OCI-LY1 (cell line): Measurements from ENCODE around the gene UMODL1.

ENCODE experiments used
- H2AFZ ChIP-seq: fragments of 200-600 bp; sonication (generic), shearing (Covaris generic); 2 replicates; pipeline ENCODE4 v1.6.0; 2014; ENCODE audit warnings: antibody characterized with exemption, mild to moderate bottlenecking, low read length
- H3F3A ChIP-seq: fragments of 200-600 bp; sonication (generic), shearing (Covaris generic); 2 replicates; pipeline ENCODE4 v1.6.0; 2014; ENCODE audit warnings: mild to moderate bottlenecking, antibody characterized with exemption, low read length, moderate library complexity; ENCODE audit not compliant: insufficient read depth
- H3K27ac ChIP-seq: fragments of 200-600 bp; sonication (generic); 2 replicates; pipeline ENCODE4 v1.5.1; 2014; ENCODE audit warnings: low read length, mixed run types, mild to moderate bottlenecking, low read depth; ENCODE audit not compliant: poor library complexity, severe bottlenecking
- H3K27me3 ChIP-seq: fragments of 200-600 bp; sonication (generic); 2 replicates; pipeline ENCODE4 v1.6.0; 2014; ENCODE audit warnings: antibody characterized with exemption, mild to moderate bottlenecking, low read length, moderate library complexity; ENCODE audit not compliant: insufficient read depth
- H3K36me3 ChIP-seq: fragments of 200-600 bp; sonication (generic); 2 replicates; pipeline ENCODE4 v1.6.1; 2014; ENCODE audit warnings: mild to moderate bottlenecking, antibody characterized with exemption, low read length, moderate library complexity, mixed read lengths; ENCODE audit not compliant: insufficient read depth
- H3K4me1 ChIP-seq: fragments of 200-600 bp; sonication (generic); 2 replicates; pipeline ENCODE4 v1.5.1; 2014; ENCODE audit warnings: mild to moderate bottlenecking, low read length, moderate library complexity; ENCODE audit not compliant: insufficient read depth, severe bottlenecking
- H3K4me2 ChIP-seq: fragments of 200-600 bp; sonication (generic), shearing (Covaris generic); 2 replicates; pipeline ENCODE4 v1.6.1; 2014; ENCODE audit warnings: low read length
- H3K4me3 ChIP-seq: fragments of 200-600 bp; sonication (generic); 2 replicates; pipeline ENCODE4 v1.5.1; 2014; ENCODE audit warnings: low read length, low read depth, mild to moderate bottlenecking, mixed read lengths; ENCODE audit not compliant: poor library complexity, severe bottlenecking
- H3K79me2 ChIP-seq: fragments of 200-600 bp; shearing (Covaris generic); 2 replicates; pipeline ENCODE4 v1.6.1; 2016; ENCODE audit warnings: mixed run types, low read length, mixed read lengths; ENCODE audit not compliant: insufficient read depth
- H3K9ac ChIP-seq: fragments of 200-600 bp; sonication (generic), shearing (Covaris generic); 2 replicates; pipeline ENCODE4 v1.6.1; 2014; ENCODE audit warnings: mild to moderate bottlenecking, low read length, mixed read lengths
- H3K9me2 ChIP-seq: fragments of 200-600 bp; sonication (generic), shearing (Covaris generic); 2 replicates; pipeline ENCODE4 v1.6.1; 2014; ENCODE audit warnings: low read depth, mild to moderate bottlenecking, low read length, mixed read lengths
- H3K9me3 ChIP-seq: fragments of 200-600 bp; shearing (Covaris generic); 2 replicates; pipeline ENCODE4 v1.6.1; 2014; ENCODE audit warnings: low read length, mixed read lengths
- H4K20me1 ChIP-seq: fragments of 200-600 bp; sonication (generic), shearing (Covaris generic); 2 replicates; pipeline ENCODE4 v1.6.0; 2016; ENCODE audit warnings: mild to moderate bottlenecking, low read length; ENCODE audit not compliant: insufficient read depth
- EZH2 ChIP-seq: fragments of 200-600 bp; sonication (generic), shearing (Covaris generic); IDR thresholded peaks from 2 replicates; pipeline ENCODE4 v1.8.0; 2017; ENCODE audit warnings: borderline replicate concordance, mixed run types, mild to moderate bottlenecking, antibody characterized with exemption, low read length, moderate library complexity, mixed read lengths
- TF ChIP-seq, protein P1 (sequence below): fragments of 200-600 bp; sonication (generic), shearing (Covaris generic); IDR thresholded peaks from 2 replicates; pipeline ENCODE4 v1.5.1; 2017; ENCODE audit warnings: mild to moderate bottlenecking, antibody characterized with exemption, low read length, moderate library complexity, mixed read lengths

Gene UMODL1

GRCh38 chr21:42096566-42096965 lies 25.4 kb downstream of the UMODL1 start:
- H3K27ac ChIP-seq: no peak overlapping the region
- no peaks in the 10 kb centered on the region for H3K79me2 ChIP-seq
- no peaks in the 10 kb centered on the region for H3K9me2 ChIP-seq
- TF ChIP-seq, protein P1, sequence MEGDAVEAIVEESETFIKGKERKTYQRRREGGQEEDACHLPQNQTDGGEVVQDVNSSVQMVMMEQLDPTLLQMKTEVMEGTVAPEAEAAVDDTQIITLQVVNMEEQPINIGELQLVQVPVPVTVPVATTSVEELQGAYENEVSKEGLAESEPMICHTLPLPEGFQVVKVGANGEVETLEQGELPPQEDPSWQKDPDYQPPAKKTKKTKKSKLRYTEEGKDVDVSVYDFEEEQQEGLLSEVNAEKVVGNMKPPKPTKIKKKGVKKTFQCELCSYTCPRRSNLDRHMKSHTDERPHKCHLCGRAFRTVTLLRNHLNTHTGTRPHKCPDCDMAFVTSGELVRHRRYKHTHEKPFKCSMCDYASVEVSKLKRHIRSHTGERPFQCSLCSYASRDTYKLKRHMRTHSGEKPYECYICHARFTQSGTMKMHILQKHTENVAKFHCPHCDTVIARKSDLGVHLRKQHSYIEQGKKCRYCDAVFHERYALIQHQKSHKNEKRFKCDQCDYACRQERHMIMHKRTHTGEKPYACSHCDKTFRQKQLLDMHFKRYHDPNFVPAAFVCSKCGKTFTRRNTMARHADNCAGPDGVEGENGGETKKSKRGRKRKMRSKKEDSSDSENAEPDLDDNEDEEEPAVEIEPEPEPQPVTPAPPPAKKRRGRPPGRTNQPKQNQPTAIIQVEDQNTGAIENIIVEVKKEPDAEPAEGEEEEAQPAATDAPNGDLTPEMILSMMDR: no peak
- TF ChIP-seq EZH2: no peak
- peaks cover 11% of the 10 kb centered on the region for H3K4me1 ChIP-seq
- no peak overlapping the region for H3K4me3 ChIP-seq
- peaks cover 12% of the 10 kb centered on the region; the same call in 1 of the 2 replicates for H3K27me3 ChIP-seq
- no peaks in the 10 kb centered on the region for H4K20me1 ChIP-seq
- no peaks in the 10 kb centered on the region for H3F3A ChIP-seq
- no peak overlapping the region for H3K9ac ChIP-seq
- no peaks in the 10 kb centered on the region for H3K9me3 ChIP-seq
- H2AFZ ChIP-seq: no peak overlapping the region
- H3K4me2 ChIP-seq: no peak overlapping the region
- H3K36me3 ChIP-seq: no peaks in the 10 kb centered on the region; the same call in 1 of the 2 replicates

DNA sequence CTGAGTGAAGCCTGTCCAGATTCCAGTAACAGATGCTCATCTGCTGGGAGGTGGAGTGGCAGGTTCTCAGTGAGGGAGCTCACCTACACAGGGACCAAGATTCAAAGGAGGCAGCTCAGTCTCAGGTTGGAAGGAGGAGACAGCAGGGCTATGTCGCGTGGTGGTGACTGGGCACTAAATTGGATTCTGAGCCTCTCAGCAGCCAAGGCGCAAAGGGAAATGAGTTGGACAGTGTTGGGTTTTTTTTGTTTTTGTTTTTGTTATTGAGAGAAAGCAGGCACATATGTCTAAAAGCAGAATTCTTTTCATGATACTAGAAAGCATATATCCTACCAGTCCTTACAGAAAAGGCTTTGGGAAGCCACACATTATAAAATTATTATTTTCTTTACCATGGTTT lies 26.2 kb downstream of the UMODL1 start:
- no peaks in the 10 kb centered on the region for H3F3A ChIP-seq
- no peak overlapping the region for H3K4me3 ChIP-seq
- H3K36me3 ChIP-seq: no peaks in the 10 kb centered on the region; the same call in 1 of the 2 replicates
- no peak overlapping the region for H3K9ac ChIP-seq
- TF ChIP-seq EZH2: no peak
- TF ChIP-seq, protein P1: no peak
- no peak overlapping the region for H3K4me2 ChIP-seq
- no peaks in the 10 kb centered on the region for H3K9me3 ChIP-seq
- H3K27me3 ChIP-seq: peaks cover 9% of the 10 kb centered on the region; the same call in 1 of the 2 replicates
- H4K20me1 ChIP-seq: no peaks in the 10 kb centered on the region
- H3K27ac ChIP-seq: no peak overlapping the region
- no peaks in the 10 kb centered on the region for H3K9me2 ChIP-seq
- no peak overlapping the region for H2AFZ ChIP-seq
- H3K79me2 ChIP-seq: no peaks in the 10 kb centered on the region
- H3K4me1 ChIP-seq: peaks cover 18% of the 10 kb centered on the region

- Histone ChIP-seq H3K79me2 (no peaks in the 10 kb centered on the region), H3K4me1 (peaks cover 18% of the 10 kb centered on the region), H3K9me2 (no peaks in the 10 kb centered on the region), H3K27ac (no peak overlapping the region), H4K20me1 (no peaks in the 10 kb centered on the region), H3K36me3 (no peaks in the 10 kb centered on the region; the same call in 1 of the 2 replicates), H3K4me3 (no peak overlapping the region), H3K9me3 (no peaks in the 10 kb centered on the region), H3F3A (no peaks in the 10 kb centered on the region), H3K27me3 (peaks cover 11% of the 10 kb centered on the region; the same call in 1 of the 2 replicates), H2AFZ (no peak overlapping the region), H3K9ac (no peak overlapping the region), H3K4me2 (no peak overlapping the region)
- TF ChIP-seq, protein P1: no peak
- no peak for TF ChIP-seq EZH2
Observed at GRCh38 chr21:42097860-42098454, 26.8 kb downstream of the UMODL1 start.
